Occipital lobe (tissue), 2 donors: ENCODE measurements around the gene MAD1L1. TPM values are rescaled to one million over a fixed set of nuclear protein-coding genes. Genes with fewer than 3 reads are reported as not detected.
"Not testable (repeated sequence)": the region's sequence is repeated elsewhere in the genome, so short reads cannot be mapped to it uniquely, and the experiment has no call there.

Experiments
- DNase-seq: peaks from one replicate; lab custom pipeline; 2025; lab: John Stamatoyannopoulos, UW
- total RNA-seq: library from RNA; depleted of rRNA; stranded (reverse); fragments of >200 nt; gene quantifications from one replicate; pipeline ENCODE4 v1.2.3, GENCODE V29; 2014

The MAD1L1 gene
- total RNA-seq, 1 donor from 2014 or later = 24.2 TPM

GRCh38 chr7:1888425-1888824, 344.3 kb downstream of the MAD1L1 start:
- DNase-seq = no peak

DNA sequence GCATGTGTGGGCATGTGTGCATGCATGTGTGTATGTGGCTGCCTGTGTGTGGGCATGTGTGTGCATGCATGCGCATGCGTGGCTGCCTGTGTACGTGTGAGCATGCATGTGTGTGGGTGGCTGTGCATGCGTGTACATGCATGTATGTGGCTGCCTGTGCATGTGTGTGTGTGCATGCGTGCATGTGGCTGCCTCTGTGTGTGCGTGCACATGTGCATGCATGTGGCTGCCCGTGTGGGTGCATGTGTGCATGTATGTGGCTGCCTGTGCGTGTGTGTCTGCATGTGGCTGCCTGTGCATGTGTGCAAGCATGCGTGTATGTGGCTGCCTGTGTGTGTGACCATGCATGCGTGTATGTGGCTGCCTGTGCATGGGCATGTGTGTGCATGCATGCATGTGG, 345.5 kb downstream of the MAD1L1 start:
- DNase-seq = no peak

- DNase-seq = no peak
Observed at GRCh38 chr7:1886361-1887064, 346.2 kb downstream of the MAD1L1 start.

GRCh38 chr7:1885465-1886226, 347.1 kb downstream of the MAD1L1 start:
- no peak for DNase-seq

GRCh38 chr7:1884583-1885350, 348.0 kb downstream of the MAD1L1 start:
- DNase-seq = no peak

GRCh38 chr7:1883834-1884582, 348.7 kb downstream of the MAD1L1 start:
- DNase-seq = no peak

DNA sequence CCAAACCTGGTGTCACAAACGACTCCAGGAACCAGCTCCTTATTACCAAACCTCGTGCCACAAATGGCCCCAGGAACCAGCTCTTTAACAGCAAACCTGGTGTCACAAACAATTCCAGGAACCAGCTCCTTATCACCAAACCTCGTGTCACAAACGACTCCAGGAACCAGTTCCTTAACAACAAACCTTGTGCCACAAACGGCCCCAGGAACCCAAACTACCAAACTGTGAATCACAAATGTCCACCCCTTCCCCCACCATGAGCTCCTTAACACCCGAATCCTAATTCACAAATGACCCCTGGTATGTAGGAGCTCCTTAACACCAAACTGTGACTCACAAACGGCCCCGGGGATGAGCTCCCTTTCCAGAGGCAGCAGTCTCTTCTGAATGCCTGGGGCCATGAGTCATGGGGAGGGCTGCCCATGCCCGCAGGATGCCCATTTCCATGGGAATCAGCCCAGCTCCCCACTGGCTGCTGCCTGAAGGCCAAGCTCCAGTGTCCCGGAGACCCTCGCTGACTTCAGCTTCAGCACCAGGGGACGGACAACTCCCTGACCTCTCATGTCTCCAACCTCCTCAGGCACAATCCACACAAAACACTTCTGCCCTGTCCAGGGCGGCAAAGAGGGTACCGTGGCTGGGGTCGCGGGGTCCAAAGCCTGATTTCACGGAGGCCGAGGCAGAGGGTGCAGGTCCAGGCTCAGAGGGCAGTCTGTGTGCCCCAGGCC, 349.5 kb downstream of the MAD1L1 start:
- DNase-seq = no peak

DNA sequence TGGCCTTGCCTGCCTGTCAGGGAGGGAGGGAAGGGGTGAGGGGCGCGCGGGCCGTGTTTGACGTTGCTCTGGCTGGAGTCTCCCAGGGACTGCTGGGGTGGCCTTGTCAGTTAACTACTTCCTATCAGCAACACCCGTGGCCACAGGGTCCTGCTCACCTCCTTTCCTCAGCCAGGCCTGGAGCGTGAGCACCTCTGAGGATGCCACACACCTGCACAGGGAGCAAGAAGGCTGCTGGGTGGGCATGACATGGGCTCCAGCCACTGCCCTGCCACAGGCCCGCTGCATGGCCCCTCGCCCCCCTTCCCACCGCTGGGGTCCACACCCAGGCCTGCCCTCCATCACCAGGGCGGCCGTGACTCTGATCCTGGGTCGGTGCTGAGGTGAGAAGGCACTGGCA, 350.3 kb downstream of the MAD1L1 start:
- no peak for DNase-seq

GRCh38 chr7:1881946-1882345, 350.8 kb downstream of the MAD1L1 start:
- no peak for DNase-seq

GRCh38 chr7:1876641-1877040, 356.1 kb downstream of the MAD1L1 start:
- not testable (repeated sequence) for DNase-seq

GRCh38 chr7:1875392-1876199, 357.1 kb downstream of the MAD1L1 start:
- not testable (repeated sequence) for DNase-seq

- DNase-seq = not testable (repeated sequence)
Observed at GRCh38 chr7:1874590-1875391, 358.0 kb downstream of the MAD1L1 start.

DNA sequence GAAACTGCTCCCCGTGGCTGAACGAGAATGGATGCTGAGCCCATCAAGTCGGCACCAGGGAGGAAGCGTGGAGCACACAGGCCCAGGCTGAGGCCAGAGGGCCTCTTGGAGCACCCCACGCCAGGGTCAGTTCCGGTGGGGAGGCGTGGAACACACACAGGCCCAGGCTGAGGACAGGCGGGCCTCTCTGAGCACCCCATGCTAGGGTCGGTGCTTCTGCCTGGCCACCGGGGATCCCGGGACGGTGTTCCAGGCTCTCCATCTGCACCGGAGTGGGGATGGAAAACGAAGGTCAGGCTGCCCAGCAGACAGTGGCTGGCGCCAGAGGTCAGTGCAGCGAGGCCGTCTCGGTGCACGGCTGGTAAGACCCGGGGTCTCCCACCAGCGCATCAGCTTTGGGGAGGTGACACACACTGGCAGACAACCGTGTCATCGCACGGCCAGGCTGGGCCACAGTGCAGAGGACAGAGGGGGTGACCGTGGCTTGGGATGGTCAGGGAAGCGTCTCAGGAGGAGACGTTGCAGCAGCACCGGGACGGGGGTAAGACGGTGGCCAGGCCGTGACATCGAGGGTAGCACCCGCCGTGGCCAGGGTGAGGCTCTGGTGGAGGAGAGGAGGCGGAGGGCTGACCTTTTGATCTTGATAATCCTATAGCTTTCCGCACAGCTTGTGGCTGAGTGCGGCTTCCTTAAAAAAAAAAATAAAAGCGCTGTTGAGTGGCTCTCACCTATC, 358.7 kb downstream of the MAD1L1 start:
- DNase-seq = no peak

GRCh38 chr7:1873421-1873820, 359.3 kb downstream of the MAD1L1 start:
- DNase-seq = no peak

GRCh38 chr7:1873070-1873405, 359.7 kb downstream of the MAD1L1 start:
- DNase-seq = no peak

GRCh38 chr7:1872191-1873069, 360.3 kb downstream of the MAD1L1 start:
- DNase-seq = no peak

- no peak for DNase-seq
Observed at GRCh38 chr7:1869452-1870130, 363.2 kb downstream of the MAD1L1 start.
